ENCODE results near the gene GCHFR. TPM values are rescaled to one million over a fixed set of nuclear protein-coding genes. Genes with fewer than 3 reads are reported as not detected.

GCHFR gene
- polyA plus RNA-seq, 1 donor from 2014 or later = 7.2 TPM

- no peaks in the 10 kb centered on the region for H3F3A ChIP-seq (ENCODE audit: insufficient read depth, low read length, poor library complexity, severe bottlenecking)
- H3K9me2 ChIP-seq (ENCODE audit: insufficient read depth, low read length) = no peaks in the 10 kb centered on the region
- H3K36me3 ChIP-seq (ENCODE audit: insufficient read depth, low read length) = no peaks in the 10 kb centered on the region
- TF ChIP-seq RAD21 (conservative IDR thresholded peaks at IDR 0.05) = no peak
- H3K4me2 ChIP-seq (ENCODE audit: low read length) = no peak overlapping the region
- no peak overlapping the region for H3K27ac ChIP-seq (ENCODE audit: low read length)
- peak overlapping the region; percentile 12 for H2AFZ ChIP-seq (ENCODE audit: low read depth, low read length)
- no peaks in the 10 kb centered on the region for H3K79me2 ChIP-seq (replicated peaks; ENCODE audit: insufficient read depth, low read length)
- peak overlapping the region; percentile 30 for H3K9ac ChIP-seq (ENCODE audit: low read length)
- peak overlapping the region; percentile 72 for H3K4me3 ChIP-seq (ENCODE audit: low read length)
- H4K20me1 ChIP-seq (ENCODE audit: insufficient read depth) = no peaks in the 10 kb centered on the region
- peaks cover 21% of the 10 kb centered on the region for H3K27me3 ChIP-seq (ENCODE audit: insufficient read depth, low read depth, low read length)
- H3K9me3 ChIP-seq (ENCODE audit: low read length) = no peaks in the 10 kb centered on the region
Measured at GRCh38 chr15:40762919-40763800, 708 bp upstream of the GCHFR start.

- no peaks in the 10 kb centered on the region for H3K36me3 ChIP-seq (ENCODE audit: insufficient read depth, low read length)
- H3K4me2 ChIP-seq (ENCODE audit: low read length) = no peak overlapping the region
- no peaks in the 10 kb centered on the region for H4K20me1 ChIP-seq (ENCODE audit: insufficient read depth)
- no peaks in the 10 kb centered on the region for H3K79me2 ChIP-seq (replicated peaks; ENCODE audit: insufficient read depth, low read length)
- TF ChIP-seq TAF1 (IDR thresholded peaks at IDR 0.05; ENCODE audit: low read depth) (no peak), REST (IDR thresholded peaks at IDR 0.05; ENCODE audit: borderline replicate concordance) (no peak), EZH2 (IDR thresholded peaks at IDR 0.05; ENCODE audit: borderline replicate concordance, insufficient read depth, low read length, poor library complexity, severe bottlenecking) (no peak), SMC3 (conservative IDR thresholded peaks at IDR 0.05; ENCODE audit: poor library complexity) (no peak), EP300 (conservative IDR thresholded peaks at IDR 0.05; ENCODE audit: poor library complexity, severe bottlenecking) (no peak), POLR2AphosphoS5 (IDR thresholded peaks at IDR 0.05) (no peak), CTCF (IDR thresholded peaks at IDR 0.05; ENCODE audit: poor library complexity, severe bottlenecking) (no peak), MXI1 (conservative IDR thresholded peaks at IDR 0.05; ENCODE audit: poor library complexity, severe bottlenecking) (no peak), RAD21 (conservative IDR thresholded peaks at IDR 0.05) (no peak)
- H3F3A ChIP-seq (ENCODE audit: insufficient read depth, low read length, poor library complexity, severe bottlenecking) = no peaks in the 10 kb centered on the region
- no peaks in the 10 kb centered on the region for H3K9me2 ChIP-seq (ENCODE audit: insufficient read depth, low read length)
- no peak overlapping the region for H3K9ac ChIP-seq (ENCODE audit: low read length)
- H3K9me3 ChIP-seq (ENCODE audit: low read length) = no peaks in the 10 kb centered on the region
- no peak overlapping the region for H3K27ac ChIP-seq (ENCODE audit: low read length)
- peaks cover 21% of the 10 kb centered on the region for H3K27me3 ChIP-seq (ENCODE audit: insufficient read depth, low read depth, low read length)
- no peak overlapping the region for H2AFZ ChIP-seq (ENCODE audit: low read depth, low read length)
- H3K4me3 ChIP-seq (ENCODE audit: low read length) = peak overlapping the region; percentile 72
Measured at GRCh38 chr15:40764629-40765103, 798 bp downstream of the GCHFR start.

Data from neural cell (in vitro differentiated cells).